KG1 (cell line): Measurements from ENCODE around the gene ADARB2.

Source experiments
- DNase-seq: peaks from one replicate; lab custom pipeline; 2025; lab: John Stamatoyannopoulos, UW

Gene ADARB2

DNA sequence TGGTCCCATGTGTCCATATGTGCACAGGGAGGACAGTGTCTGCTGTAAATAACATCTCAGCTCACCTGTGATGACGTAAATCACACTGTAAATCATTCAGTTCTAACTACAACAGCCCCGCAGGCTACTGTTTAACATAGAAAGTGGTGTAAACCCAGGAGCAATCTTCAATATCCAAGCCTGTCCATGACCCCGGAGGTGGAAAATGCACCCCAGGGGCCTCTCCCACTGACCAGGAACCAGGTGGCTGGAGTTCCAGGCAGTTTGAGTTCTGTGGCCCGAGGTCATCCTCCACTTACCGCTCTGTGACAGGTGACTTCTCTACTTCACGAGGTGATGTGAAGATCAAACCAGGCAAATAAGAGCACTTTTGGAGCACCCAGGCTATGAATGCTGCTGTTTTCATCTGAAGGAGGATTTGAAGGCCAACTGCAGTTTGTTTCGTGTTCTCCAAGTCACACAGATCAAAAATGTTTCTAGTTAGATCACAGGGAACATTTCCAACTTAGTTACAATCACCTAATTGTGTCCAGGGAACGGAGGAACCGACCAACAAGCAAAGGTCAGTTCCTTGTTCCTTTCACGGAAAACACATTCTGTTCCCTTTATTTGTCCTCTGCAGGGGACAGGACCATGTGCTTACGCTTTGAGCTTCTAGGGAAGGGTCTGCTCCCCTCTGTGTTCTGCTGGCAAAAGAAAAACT, 549.3 kb downstream of the ADARB2 start:
- DNase-seq, result no peak

DNA sequence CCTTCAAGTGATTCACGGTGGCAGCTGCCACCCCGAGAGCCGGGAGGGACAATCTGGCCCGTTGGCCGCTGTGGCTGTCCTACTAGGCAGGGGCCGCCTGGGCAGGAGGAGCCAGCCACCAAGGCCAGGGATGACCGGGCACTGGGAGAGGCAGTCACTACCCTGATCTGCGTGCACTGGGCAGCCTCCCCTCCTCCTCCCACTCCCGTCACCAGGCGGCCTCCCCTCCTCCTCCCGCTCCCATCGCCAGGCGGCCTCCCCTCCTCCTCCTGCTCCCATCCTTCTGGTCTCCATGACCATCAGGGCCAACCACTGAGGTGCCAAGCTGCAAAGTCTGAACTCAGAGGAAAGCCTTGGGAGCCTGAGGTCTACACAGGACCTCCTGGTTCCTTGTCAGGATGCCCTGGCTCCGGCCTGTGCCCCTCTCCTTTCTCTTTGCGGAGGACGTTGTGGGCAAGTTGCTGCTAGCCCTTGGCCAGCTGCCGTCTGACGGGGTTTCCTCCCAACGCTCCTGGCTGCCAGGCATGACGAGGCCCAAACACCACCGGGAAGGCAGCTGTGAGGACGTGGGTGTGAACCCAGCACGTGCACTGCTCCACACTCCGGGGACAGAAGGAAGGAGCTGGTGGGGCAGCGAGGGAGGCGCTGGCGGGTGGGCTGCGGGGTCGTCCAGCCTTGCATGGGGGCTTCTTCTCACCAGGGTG, 550.0 kb downstream of the ADARB2 start:
- DNase-seq, result no peak

DNA sequence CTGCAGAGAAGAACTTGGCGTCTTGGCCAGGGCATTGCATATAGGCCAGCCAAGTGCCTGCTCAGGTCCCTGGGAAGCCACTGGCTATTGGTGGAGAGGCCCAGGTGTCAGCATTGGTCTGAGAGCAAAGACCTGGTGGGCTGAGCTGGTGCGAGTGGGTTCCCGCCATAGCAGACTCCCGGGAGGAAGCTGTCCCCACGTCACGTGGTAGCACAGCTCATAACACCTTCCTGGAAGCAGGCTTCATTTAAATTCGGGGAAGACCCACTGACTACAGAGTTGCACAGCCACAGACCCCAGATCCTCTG, 550.7 kb downstream of the ADARB2 start:
- DNase-seq, result no peak

DNA sequence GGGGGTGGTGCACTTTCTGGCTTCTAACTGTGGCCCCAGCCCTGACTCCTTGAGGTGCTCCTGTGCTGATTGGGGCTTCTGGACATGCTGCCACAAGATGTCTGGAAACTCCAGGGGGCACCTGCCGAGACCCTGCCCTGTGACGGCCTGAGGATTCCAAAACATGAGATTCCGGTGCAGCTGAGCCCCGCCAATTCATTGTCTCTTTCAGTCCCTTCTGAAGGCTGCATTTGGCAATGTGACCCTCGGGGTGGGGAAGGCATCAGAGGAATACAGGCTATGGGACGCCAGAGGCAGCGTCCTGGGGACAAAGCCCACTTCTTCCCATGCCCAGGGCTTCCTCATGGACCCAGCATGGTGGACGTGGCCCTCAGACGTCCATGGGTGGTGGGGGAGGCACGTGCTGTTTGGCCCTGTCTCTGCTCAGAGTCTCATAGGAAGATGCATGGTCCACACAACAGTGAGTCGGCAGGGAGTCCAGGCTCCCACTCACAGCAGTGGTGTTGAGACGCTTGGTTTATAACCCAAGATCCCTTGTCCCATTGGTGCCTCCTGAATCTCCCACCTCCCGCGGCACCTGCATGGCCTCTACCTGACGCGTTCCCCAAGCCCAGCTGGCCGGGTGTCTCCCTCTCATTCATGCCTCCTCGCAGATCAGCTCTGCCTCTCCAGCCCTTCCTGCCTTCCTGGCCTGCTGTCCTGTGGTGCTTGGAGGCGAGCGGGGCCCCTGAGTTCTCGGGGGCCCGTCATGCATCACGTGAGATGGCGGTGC, 551.2 kb downstream of the ADARB2 start:
- DNase-seq, result no peak

DNA sequence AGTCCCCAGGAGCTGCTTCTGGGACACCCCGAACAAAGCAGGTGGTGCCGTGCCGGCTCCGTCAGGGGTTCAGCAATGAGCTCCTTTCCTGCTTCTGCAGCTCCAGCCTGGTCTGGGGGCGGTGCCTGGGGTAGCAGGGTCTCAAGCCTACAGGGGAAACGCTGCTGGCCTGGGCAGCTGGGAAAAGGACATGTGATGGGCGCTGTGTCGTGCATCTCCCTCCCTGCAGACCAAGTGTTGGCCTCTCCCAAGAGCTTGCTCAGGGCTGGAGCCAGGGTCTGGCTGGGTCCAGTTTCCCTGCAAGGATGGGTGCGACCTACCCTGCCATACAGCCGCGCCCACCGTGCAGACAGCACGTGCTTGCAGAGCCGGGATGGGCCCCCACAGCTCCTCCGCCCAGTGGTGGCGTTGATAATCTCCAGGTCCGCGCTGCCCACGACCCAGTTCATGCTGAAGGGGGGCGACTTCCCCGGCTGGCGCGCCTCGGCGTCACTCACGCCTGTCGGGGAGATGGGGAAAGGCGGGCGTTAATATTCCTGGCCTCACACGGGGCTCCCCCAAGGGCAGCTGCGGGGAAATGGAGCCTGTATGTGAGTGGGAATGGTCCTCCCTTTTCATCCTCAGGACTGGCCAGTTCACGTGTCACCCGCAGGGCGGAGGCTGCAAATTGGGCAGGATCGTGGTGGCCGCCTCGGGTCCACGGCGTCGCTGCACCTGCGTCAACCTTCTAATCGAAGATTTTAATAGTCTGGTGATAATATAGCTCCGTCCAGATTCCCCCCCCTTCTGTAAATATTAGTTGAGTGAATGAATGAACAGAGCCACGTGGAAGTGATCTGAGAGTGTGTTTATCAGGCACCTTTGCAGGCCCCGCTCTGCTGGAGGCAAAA, 552.5 kb downstream of the ADARB2 start:
- no peak for DNase-seq

DNA sequence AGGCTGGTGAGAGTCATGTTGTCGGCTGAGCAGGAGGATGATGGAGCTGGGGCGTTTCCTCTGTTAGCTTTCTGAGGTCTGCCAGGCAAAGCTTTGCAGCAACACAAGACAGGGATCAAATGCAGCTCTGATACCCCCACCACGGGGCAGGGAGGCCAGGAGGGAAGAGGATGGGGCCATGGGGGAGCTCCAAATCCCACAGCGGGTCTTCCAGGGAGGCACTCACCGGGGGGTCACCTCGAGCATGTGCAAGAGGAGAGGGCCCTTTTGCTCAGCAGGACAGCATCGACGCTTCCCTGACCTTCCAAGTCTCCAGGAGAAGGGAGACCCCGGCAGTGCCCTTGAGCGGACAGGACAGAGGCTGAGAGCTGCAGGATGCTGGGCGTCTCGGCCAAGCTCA, 553.6 kb downstream of the ADARB2 start:
- DNase-seq, result no peak

DNA sequence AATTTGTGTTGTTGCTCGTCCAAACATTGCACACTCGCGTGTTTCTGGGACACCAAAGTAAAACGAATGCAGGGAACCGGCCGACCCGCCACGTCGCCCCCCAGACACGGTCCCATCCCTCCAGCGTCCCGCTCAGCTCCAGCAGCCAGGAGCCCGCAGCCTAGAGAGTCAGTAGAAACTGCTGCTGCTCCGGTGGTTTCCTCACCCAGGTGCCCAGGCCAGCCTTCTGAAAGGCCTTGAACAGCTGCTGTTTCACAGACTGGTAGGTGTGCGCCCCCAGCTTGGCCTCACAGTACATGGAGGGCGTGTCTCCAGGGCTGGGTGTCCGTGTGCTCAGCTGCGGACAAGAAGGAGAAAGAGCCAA, 554.3 kb downstream of the ADARB2 start:
- DNase-seq, result no peak

DNA sequence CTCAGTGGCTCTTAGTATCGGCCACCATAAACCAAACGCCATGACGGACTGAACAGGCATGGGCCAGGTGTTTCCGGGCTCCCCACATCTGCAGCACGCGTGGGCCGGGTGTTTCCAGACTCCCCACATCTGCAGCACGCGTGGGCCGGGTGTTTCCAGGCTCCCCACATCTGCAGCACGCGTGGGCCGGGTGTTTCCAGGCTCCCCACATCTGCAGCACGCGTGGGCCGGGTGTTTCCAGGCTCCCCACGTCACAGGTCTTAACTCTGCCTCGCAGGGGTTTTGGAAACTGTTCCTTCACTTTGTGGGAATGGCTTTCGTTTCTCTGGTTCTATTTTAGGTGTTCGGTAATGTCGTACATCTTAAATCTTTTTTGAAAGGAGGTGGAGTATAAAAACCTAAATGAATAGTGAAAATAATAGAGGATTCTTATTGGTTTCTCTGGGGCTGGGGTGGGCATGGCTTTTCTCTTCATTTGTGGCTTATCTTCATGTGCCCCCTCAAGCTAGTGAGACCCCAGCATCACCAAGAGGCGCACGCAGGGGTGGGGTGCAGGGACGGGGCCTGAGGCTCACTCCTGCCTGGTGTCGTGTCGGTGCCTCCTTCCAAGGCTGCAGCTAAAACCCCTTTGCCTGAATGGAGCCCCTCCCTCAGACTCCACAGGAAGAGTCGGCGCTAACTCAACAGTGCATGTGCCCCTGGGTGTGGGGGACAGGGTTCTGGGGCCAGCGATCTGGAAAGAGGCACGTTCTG, 554.9 kb downstream of the ADARB2 start:
- no peak for DNase-seq

DNA sequence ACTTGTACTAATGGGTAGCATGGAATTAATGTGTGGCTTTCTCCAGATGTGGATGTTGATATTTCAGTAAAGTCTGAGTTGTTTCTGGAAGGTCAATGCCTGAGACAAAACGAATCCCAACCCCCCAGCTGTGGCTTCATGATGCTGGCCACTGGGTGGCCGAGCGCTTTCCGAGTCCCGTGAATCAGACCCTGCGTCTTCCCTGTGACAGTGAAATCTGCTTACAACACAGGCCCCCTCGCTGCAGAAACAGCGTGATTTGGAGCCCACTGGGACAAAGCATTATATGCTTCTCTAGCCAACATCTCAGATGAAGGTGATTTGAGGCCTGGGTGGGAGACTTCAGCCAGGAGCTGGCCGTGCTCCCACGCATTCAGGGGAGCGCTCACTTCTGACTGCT, 556.5 kb downstream of the ADARB2 start:
- DNase-seq, result no peak

DNA sequence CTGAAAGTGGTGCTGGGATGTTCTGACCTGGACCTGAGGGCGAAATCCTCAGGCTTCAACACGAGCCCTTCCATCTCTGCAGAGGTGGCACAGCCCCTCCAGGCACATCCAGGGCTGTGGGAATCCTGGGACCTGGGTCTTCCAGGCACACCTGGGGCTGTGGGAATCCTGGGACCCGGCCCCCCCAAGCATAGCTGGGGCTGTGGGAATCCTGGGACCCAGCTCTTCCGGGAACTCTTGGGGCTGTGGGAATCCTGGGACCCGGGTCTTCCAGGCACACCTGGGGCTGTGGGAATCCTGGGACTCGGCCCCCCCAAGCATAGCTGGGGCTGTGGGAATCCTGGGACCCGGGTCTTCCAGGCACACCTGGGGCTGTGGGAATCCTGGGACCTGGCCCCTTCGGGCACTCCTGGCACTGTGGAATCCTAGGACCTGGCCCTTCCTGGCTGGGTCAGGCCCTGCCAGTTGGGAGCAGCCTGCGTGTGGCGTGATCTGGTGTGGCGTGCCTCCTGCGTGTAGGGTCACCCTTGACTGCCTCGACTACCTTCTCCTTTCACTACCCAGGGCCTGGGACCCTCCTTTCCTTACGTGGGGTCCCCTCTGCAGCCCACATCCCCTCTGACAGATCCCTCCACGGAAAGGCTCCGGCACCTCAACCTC, 557.1 kb downstream of the ADARB2 start:
- DNase-seq, result no peak

DNA sequence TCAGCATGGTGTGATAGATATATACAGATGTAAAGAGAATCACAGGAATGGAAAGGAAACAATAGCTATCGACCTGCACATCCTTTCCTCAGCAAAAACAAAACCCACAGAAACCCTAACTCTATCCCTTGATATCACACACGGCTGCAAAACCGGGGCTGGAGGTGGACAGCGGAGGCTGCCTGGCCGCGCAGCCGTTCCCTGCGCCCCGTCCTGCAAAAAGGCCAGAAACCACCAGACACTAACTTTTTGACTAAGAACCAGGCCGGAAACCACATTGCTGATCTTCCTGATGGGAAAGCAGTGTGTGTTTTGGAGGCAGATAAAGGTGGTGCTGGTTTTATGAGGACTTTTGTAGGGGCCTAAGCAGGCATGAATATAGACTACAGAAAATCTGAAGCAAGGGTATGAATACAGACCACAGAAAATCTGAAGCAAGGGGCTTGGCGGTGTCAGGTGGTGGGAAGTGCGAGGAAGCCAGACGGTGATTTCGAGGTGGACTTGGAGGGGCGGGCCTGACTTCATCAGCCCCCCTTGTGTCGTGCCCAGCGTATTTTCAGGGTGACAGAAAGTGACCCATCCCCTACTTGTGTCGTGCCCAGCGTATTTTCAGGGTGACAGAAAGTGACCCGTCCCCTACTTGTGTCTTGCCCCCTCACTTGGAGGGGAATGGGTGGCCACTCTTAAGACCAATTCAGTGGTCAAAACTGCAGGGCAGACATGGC, 557.8 kb downstream of the ADARB2 start:
- no peak for DNase-seq

DNA sequence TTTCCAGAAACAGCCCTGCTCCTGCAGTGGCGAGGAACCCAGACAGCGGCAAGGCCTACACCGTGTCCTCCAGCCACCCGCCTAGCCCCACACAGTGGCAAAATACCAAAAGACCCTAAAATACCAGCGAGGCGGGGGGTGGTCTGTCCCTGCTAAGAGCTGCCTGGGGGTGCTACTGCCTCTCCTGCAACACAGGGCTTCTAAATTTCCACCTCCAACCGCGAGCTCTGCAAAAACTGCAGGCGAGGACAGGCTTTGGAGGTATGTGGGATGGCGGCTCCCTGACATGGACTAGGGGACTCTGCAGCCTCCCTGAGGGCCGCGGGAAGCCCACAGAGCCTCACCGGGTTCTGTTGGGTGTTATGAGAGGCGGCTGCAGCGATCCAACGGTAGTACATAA, 558.8 kb downstream of the ADARB2 start:
- DNase-seq, result no peak

DNA sequence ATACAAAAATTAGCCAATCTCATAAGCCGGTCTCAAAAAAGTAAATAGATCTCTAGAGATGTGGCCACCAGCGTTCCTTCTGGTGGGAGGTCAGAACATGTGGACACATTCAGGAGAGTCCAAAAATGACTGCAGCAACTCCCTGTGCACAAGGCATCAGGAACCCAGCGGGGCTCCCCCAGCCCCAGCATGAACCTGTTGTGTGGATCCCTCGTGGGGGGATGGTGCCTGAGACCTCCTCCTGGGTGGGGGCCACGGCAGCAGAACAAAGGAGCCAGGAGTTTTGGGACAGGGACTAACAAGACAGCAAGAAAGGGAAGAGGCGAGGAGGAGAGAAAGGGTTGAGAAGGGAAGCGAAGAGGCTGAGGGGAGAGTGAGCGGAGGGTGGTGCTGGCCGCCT, 559.4 kb downstream of the ADARB2 start:
- DNase-seq, result no peak

DNA sequence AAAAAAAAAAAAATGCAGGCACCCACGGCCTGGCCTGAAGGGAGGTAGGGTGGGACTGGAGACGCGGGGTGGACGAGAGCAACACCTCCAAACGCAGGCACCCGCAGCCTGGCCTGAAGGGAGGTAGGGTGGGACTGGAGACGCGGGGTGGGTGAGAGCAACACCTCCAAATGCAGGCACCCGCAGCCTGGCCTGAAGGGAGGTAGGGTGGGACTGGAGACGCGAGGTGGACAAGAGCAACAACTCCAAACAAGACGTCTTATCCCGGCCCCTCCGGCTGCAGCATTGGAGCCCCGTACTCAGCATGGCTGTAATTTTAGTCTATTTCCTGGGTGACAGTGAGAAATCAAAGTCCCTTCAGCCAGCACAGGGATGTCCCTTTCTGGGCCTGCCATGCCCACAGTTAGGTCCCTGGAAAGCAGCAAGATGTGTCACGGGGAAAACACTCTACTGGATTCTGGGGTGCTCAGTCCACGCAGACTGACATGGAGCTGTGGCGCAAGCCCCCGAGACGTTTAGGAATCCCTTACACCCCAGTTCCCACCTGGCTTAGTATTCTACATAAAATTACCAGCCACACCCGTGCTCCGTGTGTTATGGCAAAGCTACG, 561.3 kb downstream of the ADARB2 start:
- DNase-seq, result no peak

DNA sequence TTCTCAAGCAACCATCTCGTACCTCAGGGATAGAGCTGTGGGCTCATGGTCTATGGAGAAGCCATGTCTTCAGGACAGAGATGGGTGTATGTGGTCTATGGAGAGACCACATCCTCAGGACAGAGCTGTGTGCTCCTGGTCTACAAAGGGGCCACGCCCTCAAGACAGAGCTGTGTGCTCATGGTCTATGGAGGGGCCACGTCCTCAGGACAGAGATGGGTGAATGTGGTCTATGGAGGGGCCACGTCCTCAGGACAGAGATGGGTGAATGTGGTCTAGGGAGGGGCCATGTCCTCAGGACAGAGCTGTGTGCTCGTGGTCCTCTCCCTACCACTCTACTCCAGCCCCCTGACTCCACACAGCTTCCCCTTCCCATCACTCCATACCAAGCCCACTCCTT, 563.3 kb downstream of the ADARB2 start:
- no peak for DNase-seq

DNA sequence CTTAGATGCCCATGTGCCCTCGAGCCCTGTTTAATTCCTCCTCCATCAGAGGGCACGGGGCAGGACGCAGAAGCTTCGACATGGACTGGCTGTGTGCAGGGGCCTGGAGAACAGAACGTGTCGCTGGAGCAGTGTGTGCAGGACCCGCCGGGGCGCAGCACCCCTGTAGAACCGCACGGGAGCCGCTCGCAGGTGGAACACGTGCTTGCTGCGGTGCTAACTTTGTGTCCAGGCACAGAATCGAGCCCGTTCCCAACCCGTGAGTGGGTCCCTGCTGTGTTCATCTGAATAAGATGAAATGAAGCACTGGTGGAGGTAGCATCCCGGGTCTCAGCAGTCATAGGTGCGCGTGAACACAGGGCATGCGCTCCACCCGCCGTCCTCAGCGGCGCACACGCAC, 564.2 kb downstream of the ADARB2 start:
- no peak for DNase-seq

DNA sequence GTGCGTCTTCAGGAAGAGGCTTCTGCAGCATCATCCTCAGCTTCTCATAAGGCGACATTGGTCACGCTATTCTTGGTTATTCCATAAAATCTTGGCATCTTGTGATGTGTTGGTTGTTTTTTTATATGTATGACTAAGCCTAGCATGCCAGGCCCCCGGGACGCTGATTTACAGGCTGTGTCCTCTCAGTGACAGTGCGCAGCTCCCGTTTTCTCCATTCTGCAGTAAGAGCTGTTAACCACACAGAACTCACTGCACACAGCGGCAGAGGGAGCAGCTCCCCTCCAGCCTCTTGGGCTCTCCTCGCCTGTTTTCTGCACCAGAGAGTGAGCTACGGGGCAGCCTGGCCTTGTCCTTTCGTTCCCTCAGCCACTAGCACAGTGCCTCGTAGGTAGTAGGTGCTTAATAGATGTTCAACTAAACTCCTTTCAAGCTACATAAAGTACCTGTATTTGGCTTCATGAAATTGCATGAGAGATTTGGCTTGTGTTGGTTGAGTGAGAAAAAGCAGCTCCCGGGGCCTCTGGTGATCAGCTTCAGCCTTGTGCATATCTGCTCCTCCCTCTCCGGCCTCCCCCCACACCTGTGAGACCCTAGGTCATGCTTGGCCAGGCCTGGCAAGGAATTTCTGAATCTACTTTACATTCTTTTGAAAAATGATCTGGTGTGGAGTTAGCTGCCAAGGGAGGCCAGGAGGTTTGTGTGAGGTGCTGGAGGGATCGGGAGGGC, 564.9 kb downstream of the ADARB2 start:
- DNase-seq, result no peak

DNA sequence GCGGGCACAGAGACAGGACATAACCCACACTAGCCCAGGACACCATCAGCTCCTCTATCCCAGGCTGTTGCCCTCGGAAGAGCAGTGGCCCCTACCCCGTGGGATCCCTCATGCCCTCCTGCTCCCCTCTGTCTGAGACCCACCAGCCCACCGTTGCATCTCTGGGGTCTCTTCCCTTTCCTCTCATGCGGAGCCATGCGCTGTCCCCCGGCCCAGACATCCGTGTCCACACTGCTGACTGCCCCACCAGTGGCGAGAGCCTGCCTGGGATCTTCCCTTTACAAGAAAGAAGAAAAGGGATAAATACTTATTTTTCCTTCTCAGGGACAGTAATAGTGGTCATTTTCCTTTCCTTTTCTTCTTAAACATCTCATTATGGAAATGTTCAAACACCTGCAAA, 565.7 kb downstream of the ADARB2 start:
- no peak for DNase-seq

DNA sequence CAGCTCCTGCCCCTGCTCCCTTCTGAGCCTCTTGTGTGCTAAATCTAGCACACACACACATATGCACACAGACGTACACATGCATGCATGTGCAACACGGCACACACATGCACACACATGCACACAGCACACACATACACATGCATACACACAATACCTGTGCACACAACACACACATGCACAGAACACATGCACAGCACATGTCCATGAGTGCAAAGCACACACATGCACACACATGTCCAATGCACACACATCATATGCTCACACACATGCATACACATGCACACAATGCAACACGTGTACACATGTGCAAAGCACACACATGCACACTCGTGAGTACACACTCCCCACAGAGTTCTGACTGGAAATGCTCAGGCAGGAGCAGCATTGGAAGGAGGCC, 566.1 kb downstream of the ADARB2 start:
- DNase-seq, result no peak

DNA sequence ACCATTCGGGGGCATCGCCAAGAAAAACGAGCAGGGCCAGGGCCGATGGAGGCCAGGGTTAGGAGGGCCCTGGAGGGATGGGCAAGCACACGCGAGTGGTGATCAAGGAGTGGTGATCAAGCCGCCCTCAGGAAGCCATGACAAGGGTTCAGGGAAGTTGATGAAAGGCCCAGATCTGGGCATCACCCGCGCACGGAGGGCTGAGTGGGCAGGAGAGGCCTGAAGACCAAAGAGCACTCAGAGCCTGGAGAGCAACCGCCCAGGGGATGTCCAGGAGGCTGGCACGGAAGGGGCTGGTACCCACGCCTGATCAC, 566.5 kb downstream of the ADARB2 start:
- DNase-seq, result no peak
